ENCODE data around the gene CLECL1. TPM values are rescaled to one million over a fixed set of nuclear protein-coding genes. Genes with fewer than 3 reads are reported as not detected.
"Not testable (repeated sequence)": the region's sequence is repeated elsewhere in the genome, so short reads cannot be mapped to it uniquely, and the experiment has no call there.

The CLECL1 gene
- total RNA-seq, 1 donor from 2014 or later, result not detected

DNA sequence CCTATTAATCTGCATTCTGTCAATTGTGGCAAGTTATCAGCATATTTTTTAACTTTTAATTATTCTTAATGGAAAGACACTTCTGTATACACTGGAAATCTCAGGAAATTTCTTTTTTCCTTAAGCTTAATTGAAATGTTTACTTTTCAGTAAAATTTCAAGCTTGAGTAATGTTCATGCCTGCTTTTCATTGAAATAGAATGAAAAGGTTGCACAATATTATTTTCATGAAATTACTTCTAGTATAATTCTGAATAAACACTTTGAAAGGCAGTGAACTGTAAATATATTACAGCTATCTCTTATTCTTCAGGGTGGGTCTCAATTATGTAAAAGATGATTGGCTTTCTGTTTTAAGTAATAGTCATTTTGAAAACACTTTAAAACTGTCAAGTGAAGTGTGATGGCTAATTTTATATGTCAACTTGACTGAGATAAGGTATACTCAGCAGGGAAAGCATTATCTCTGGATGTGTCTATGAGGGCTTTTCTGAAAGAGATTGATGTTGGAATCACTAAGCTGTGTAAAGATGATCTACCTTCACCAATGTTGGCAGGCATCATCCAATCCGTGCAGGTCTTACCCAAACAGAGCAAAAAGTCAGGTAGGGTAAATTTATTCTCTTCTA is 33.5 kb downstream of the CLECL1 start:
- Histone ChIP-seq H3K4me3 (ENCODE audit: low read depth, low read length) (no peak overlapping the region), H3K36me3 (ENCODE audit: control insufficient read depth, insufficient read depth, low read length) (no peaks in the 10 kb centered on the region), H3K27me3 (ENCODE audit: control insufficient read depth, insufficient read depth, low read length) (no peaks in the 10 kb centered on the region)
- DNase-seq (ENCODE audit: low read depth), result no peak
- no peak for FAIRE-seq
- TF ChIP-seq, protein P1, sequence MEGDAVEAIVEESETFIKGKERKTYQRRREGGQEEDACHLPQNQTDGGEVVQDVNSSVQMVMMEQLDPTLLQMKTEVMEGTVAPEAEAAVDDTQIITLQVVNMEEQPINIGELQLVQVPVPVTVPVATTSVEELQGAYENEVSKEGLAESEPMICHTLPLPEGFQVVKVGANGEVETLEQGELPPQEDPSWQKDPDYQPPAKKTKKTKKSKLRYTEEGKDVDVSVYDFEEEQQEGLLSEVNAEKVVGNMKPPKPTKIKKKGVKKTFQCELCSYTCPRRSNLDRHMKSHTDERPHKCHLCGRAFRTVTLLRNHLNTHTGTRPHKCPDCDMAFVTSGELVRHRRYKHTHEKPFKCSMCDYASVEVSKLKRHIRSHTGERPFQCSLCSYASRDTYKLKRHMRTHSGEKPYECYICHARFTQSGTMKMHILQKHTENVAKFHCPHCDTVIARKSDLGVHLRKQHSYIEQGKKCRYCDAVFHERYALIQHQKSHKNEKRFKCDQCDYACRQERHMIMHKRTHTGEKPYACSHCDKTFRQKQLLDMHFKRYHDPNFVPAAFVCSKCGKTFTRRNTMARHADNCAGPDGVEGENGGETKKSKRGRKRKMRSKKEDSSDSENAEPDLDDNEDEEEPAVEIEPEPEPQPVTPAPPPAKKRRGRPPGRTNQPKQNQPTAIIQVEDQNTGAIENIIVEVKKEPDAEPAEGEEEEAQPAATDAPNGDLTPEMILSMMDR (IDR thresholded peaks at IDR 0.05; ENCODE audit: insufficient read depth, low read length, severe bottlenecking), result no peak

DNA sequence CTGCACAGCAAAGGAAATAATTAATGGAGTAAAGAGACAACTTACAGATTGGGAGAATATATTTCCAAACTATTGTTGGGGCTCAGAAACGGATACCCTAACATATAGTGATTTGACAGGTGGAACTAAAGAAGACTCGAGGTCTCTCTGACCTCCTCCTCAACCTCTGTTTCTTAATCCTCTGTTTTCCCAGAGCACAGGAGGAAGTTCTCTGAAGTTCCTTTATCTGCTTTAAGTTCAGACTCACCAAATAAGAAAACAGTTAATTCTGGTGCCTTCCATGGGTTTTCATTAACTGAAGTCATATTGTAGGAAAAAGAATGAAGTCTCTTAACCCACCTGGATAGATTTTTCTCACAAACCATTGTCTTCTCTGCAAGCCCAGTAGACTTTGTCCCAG is 34.2 kb downstream of the CLECL1 start:
- DNase-seq (ENCODE audit: low read depth) (no peak), FAIRE-seq (no peak)
- Histone ChIP-seq H3K36me3 (ENCODE audit: control insufficient read depth, insufficient read depth, low read length) (no peaks in the 10 kb centered on the region), H3K27me3 (ENCODE audit: control insufficient read depth, insufficient read depth, low read length) (no peaks in the 10 kb centered on the region), H3K4me3 (ENCODE audit: low read depth, low read length) (no peak overlapping the region)
- TF ChIP-seq, protein P1 (IDR thresholded peaks at IDR 0.05; ENCODE audit: insufficient read depth, low read length, severe bottlenecking), result no peak

DNA sequence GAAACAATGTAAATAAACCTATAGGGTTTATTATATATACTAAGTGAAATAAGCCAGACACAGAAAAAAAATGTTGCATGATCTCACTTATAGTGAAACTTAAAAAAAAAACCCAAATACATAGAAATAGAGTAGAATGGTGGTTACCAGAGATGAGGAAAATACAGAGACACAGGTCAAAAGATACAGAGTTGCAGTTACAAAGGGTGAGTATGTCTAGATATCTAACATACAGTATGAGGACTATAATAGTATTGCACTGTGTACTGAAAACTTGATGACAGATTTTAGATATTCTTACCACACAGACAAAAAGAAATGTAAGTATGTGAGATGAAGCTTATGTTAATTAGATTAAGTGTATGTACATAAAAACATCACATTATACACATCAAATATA is 35.3 kb downstream of the CLECL1 start:
- DNase-seq (ENCODE audit: low read depth) (no peak), FAIRE-seq (no peak)
- Histone ChIP-seq H3K27me3 (ENCODE audit: control insufficient read depth, insufficient read depth, low read length) (no peaks in the 10 kb centered on the region), H3K36me3 (ENCODE audit: control insufficient read depth, insufficient read depth, low read length) (no peaks in the 10 kb centered on the region), H3K4me3 (ENCODE audit: low read depth, low read length) (no peak overlapping the region)
- TF ChIP-seq, protein P1 (IDR thresholded peaks at IDR 0.05; ENCODE audit: insufficient read depth, low read length, severe bottlenecking), result no peak

DNA sequence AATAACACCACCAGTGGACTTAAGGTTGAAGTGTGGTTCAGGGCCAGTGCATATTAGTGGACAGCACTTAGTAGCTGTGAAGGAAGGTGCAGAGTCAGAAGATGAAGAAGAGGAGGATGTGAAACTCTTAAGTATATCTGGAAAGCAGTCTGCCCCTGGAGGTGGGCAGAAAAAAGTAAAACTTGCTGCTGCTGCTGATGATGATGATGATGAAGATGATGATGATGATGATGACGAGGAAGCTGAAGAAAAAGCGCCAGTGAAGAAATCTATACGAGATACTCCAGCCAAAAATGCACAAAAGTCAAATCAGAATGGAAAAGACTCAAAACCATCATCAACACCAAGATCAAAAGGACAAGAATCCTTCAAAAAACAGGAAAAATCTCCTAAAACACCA is 37.2 kb downstream of the CLECL1 start:
- not testable (repeated sequence) for DNase-seq (ENCODE audit: low read depth); H3K27me3 ChIP-seq (ENCODE audit: control insufficient read depth, insufficient read depth, low read length); FAIRE-seq; H3K4me3 ChIP-seq (ENCODE audit: low read depth, low read length); H3K36me3 ChIP-seq (ENCODE audit: control insufficient read depth, insufficient read depth, low read length)

DNA sequence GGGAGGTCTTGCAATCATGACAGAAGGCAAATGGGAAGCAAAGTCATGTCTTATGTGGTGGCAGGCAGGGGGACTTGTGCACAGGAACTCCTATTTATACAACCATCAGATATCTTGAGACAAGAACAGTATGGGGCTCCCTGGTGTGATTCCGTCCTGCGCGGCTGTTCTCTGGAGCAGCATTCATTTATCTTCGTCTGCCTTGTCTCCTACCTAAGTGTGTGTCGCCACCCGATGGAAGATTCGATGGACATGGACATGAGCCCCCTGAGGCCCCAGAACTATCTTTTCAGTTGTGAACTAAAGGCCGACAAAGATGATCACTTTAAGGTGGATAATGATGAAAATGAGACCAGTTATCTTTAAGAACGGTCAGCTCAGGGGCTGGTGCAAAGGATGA is 37.7 kb downstream of the CLECL1 start:
- FAIRE-seq; H3K27me3 ChIP-seq (ENCODE audit: control insufficient read depth, insufficient read depth, low read length); H3K4me3 ChIP-seq (ENCODE audit: low read depth, low read length); DNase-seq (ENCODE audit: low read depth); H3K36me3 ChIP-seq (ENCODE audit: control insufficient read depth, insufficient read depth, low read length): not testable (repeated sequence)

DNA sequence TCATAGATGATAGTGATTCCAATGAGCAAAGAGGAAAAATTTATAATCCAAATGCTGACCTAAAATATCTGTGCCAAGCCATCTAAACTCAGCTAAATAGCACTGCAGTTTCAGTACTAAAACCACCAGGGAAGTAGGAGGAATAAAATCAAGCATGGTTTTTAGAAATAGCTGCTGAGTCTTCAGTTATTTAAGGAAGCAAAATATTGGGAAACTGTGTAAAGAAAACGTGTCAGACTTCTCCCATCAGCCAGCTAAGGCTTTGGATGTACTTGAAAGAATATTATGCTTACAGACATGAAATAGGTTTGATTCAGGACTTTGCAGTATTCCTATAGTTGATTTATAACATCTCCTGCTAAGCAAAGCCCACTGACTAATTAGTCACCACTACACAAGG is 38.7 kb downstream of the CLECL1 start:
- Histone ChIP-seq H3K4me3 (ENCODE audit: low read depth, low read length) (no peak overlapping the region), H3K27me3 (ENCODE audit: control insufficient read depth, insufficient read depth, low read length) (no peaks in the 10 kb centered on the region), H3K36me3 (ENCODE audit: control insufficient read depth, insufficient read depth, low read length) (no peaks in the 10 kb centered on the region)
- no peak for DNase-seq (ENCODE audit: low read depth)
- FAIRE-seq, result no peak
- TF ChIP-seq, protein P1 (IDR thresholded peaks at IDR 0.05; ENCODE audit: insufficient read depth, low read length, severe bottlenecking), result no peak

DNA sequence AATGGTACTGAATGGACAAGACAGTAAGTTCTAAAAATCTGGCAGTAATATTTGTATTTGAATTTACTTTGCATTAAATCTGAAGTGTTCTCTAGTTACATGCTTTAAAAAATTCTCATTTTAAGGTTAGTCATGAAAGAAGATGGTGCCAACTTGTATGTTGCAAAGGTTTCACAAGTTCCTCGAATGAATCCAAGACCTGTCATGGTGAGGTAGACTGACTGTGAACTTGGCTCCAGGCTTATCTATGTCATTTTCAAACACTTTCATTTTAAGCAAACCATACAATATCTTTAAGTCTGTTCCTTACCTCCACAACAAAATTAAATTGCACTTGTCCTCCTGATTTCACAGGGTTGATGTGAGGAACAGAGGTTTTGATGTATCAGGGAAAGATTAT is 40.0 kb downstream of the CLECL1 start:
- FAIRE-seq (no peak), DNase-seq (ENCODE audit: low read depth) (no peak)
- Histone ChIP-seq H3K36me3 (ENCODE audit: control insufficient read depth, insufficient read depth, low read length) (peaks cover 2% of the 10 kb centered on the region), H3K4me3 (ENCODE audit: low read depth, low read length) (no peak overlapping the region), H3K27me3 (ENCODE audit: control insufficient read depth, insufficient read depth, low read length) (no peaks in the 10 kb centered on the region)
- TF ChIP-seq, protein P1 (IDR thresholded peaks at IDR 0.05; ENCODE audit: insufficient read depth, low read length, severe bottlenecking), result no peak
